PFSK-1 (cell line): ENCODE results near the gene CRY2.

Experiments
- FOXP2 ChIP-seq: optimal IDR thresholded peaks from 2 replicates; pipeline ENCODE3; 2011; ENCODE audit warnings: borderline replicate concordance, control low read depth, inconsistent platforms; ENCODE audit not compliant: insufficient read depth; ENCODE audit errors: extremely low read length, extremely low read depth
- POLR2AphosphoS5 ChIP-seq: IDR thresholded peaks from 2 replicates; pipeline ENCODE4 v1.6.1; 2012; ENCODE audit warnings: low read depth, mild to moderate bottlenecking, control low read depth, low read length, moderate library complexity
- SIN3A ChIP-seq: IDR thresholded peaks from 2 replicates; pipeline ENCODE4 v1.6.1; 2012; ENCODE audit warnings: mild to moderate bottlenecking, low read length, moderate library complexity, borderline replicate concordance; ENCODE audit not compliant: insufficient read depth
- TAF1 ChIP-seq: IDR thresholded peaks from 2 replicates; pipeline ENCODE4 v1.6.1; 2012; ENCODE audit warnings: low read length, control low read depth, borderline replicate concordance; ENCODE audit not compliant: insufficient read depth
- TF ChIP-seq, protein P1 (sequence below), 2 experiments: IDR thresholded peaks; 2 replicates each; pipeline versions ENCODE4 v1.6.1 to v1.8.0; 2011 to 2012; ENCODE audit warnings: low read depth in 2 of 2, low read length in 2 of 2, control low read depth in 1 of 2, inconsistent platforms in 1 of 2, mild to moderate bottlenecking in 1 of 2, moderate library complexity in 1 of 2; ENCODE audit not compliant: insufficient read depth in 1 of 2

Gene CRY2

DNA sequence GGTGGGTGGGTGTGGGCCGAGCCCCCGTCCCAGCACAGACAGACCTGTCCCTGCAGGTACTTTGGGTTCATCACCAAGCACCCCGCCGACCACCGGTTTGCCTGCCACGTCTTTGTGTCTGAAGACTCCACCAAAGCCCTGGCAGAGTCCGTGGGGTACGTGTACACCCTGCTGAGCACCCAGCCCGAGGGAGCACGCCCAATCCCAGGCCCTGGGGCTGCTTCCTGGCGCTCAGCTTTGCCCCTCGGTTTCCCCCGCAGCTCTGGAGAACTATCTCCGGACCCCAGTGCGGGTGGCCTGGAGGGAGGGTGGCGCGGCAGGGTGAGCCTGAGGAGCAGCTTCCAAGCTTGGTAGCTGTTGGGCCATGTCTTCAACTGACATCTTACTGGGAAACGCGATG, 57.8 kb downstream of the CRY2 start:
- TF ChIP-seq, protein P1, sequence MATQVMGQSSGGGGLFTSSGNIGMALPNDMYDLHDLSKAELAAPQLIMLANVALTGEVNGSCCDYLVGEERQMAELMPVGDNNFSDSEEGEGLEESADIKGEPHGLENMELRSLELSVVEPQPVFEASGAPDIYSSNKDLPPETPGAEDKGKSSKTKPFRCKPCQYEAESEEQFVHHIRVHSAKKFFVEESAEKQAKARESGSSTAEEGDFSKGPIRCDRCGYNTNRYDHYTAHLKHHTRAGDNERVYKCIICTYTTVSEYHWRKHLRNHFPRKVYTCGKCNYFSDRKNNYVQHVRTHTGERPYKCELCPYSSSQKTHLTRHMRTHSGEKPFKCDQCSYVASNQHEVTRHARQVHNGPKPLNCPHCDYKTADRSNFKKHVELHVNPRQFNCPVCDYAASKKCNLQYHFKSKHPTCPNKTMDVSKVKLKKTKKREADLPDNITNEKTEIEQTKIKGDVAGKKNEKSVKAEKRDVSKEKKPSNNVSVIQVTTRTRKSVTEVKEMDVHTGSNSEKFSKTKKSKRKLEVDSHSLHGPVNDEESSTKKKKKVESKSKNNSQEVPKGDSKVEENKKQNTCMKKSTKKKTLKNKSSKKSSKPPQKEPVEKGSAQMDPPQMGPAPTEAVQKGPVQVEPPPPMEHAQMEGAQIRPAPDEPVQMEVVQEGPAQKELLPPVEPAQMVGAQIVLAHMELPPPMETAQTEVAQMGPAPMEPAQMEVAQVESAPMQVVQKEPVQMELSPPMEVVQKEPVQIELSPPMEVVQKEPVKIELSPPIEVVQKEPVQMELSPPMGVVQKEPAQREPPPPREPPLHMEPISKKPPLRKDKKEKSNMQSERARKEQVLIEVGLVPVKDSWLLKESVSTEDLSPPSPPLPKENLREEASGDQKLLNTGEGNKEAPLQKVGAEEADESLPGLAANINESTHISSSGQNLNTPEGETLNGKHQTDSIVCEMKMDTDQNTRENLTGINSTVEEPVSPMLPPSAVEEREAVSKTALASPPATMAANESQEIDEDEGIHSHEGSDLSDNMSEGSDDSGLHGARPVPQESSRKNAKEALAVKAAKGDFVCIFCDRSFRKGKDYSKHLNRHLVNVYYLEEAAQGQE (IDR thresholded peaks at IDR 0.05; ENCODE audit: insufficient read depth in 1 of 2, low read depth in 2 of 2, low read length in 2 of 2): no peak
- TF ChIP-seq POLR2AphosphoS5: no peak
- no peak for TF ChIP-seq TAF1
- TF ChIP-seq SIN3A: no peak
- TF ChIP-seq FOXP2: no peak

DNA sequence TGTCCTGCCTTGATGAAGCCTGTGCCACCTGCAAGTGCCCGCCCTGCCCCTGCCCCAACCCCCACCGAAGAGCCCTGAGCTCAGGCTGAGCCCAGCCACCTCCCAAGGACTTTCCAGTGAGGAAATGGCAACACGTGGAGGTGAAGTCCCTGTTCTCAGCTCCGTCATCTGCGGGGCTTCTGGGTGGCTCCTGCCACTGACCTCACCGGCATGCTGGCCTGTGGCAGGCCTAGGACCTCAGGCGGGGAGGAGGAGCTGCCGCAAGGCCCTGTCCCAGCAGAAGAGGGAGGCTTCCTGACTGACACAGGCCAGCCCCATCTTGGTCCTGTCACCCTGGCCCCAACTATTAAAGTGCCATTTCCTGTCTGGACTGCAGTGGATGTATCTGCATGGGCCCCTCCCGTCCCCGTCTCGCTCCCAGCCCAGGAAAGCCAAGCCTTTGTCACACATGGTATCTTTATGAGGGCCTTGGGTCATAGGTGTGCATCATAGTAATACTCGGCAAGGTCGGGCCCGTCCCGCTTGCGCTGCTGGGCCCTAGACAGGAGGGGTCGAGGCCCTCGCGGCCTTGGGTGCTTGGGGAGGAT, 58.9 kb downstream of the CRY2 start:
- TF ChIP-seq TAF1: no peak
- TF ChIP-seq FOXP2: no peak
- TF ChIP-seq SIN3A: no peak
- TF ChIP-seq POLR2AphosphoS5: no peak
- TF ChIP-seq, protein P1 (IDR thresholded peaks at IDR 0.05; ENCODE audit: insufficient read depth in 1 of 2, low read depth in 2 of 2, low read length in 2 of 2): no peak

DNA sequence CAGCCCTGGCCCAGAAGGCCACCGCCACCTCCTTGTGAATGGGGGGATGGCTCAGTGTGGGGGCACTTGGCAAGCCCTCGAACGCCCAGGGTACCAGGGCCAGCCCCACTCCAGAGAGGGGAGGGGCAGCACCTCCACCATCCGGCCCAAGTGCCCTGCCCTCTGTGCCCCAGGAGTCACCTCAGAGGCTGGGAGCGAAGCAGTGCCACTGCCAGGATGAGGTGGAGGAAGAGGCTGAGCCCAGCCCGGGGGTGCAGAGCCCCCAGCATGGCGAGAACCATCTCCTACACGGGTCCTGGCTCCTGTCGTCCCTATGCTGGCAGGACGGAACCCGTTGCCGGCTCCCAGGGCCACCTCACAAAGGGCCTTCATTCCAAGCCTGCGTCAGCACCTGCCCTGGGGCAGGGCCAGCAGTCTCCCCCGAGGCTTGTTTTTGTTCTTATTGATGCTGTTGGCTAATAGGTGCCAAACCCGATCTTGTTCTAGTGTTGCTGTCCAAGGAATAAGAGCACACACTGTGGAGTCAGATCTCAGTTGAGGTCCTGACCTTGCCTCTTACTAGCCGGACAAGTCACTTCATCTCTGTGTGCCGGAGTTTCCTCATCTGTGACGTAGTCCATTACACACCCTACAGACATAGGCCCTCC, 59.8 kb downstream of the CRY2 start, which contains the start of gene FREY1:
FREY1 (minus strand) TSS at position 307 of the 647 bp plus-strand sequence; CDS start at position 281, 26 bp downstream.
- TF ChIP-seq TAF1 (no peak), SIN3A (no peak), POLR2AphosphoS5 (no peak), FOXP2 (no peak)
- TF ChIP-seq, protein P1 (IDR thresholded peaks at IDR 0.05; ENCODE audit: insufficient read depth in 1 of 2, low read depth in 2 of 2, low read length in 2 of 2): no peak

GRCh38 chr11:45907911-45908370, 60.7 kb downstream of the CRY2 start:
- no peak for TF ChIP-seq SIN3A

DNA sequence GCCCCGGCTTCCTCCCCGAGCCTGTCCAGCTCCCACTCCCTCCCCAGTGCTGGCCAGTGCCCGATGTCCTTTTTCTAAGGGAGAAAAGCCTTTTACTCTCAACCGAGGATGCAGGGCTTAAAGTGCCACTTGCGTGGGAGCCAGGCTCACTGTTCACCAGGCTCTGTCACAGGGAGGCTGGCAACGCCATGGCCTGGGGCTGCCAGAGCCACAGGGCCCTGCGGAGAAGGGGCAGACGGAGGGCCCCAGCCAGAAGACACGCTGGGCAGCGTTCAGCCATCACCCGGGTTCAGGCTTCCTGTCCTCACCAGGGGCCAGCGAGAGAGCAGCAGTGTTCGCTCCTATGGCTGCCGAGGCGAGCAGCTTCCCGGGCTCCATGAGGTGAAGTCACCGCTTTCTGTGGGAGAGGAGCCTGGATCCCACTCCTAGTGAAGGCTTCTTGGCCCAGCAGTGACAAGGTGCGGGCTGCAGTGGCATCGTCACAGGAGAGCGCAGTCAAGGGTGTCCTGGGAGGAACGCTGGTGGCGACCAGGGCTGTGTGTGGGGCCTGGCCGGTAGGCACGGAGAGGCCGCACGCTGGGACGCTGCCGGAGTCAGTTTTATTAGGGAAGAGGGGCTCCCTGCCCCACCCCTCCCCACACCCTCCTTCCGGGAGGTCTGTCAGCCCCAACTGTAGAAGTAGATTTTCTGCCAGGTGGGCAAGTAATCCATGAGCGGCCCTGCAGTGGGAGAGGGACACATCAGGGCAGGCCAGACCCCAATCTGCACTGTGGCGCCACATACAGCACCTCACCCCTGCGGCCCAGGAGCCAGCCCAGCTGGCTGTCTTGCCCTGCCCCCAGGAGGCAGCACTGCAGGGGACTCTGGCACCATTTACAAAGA, 62.6 kb downstream of the CRY2 start:
- TF ChIP-seq POLR2AphosphoS5: no peak
- TF ChIP-seq, protein P1 (IDR thresholded peaks at IDR 0.05; ENCODE audit: insufficient read depth in 1 of 2, low read depth in 2 of 2, low read length in 2 of 2): no peak
- no peak for TF ChIP-seq FOXP2
- TF ChIP-seq TAF1: no peak
- TF ChIP-seq SIN3A: no peak
